Panc1 (cell line): Measurements from ENCODE around the gene PCDHGB4. TPM values are rescaled to one million over a fixed set of nuclear protein-coding genes. Genes with fewer than 3 reads are reported as not detected.

ENCODE experiments used
- ATAC-seq: fragments of 200-7000 bp; cut with Tn5 transposase; 2 replicates; pipeline ENCODE4 v1.9.1; 2020; ENCODE audit warnings: mild to moderate bottlenecking, moderate library complexity
- BruUV-seq: library from RNA; stranded (reverse); fragments of 400-500 nt; replicated peaks from 2 replicates; lab custom pipeline; 2021; lab: Mats Ljungman, UMichigan
- CTCF ChIA-PET: fragments of 300-600 bp; sonication (Branson Sonifier 250); formaldehyde crosslinking; loops from one replicate; lab custom pipeline; 2022; ENCODE audit warnings: antibody characterized with exemption; lab: Charles Lee
- POLR2A ChIA-PET: fragments of 300-600 bp; sonication (Branson Sonifier 250); formaldehyde crosslinking; loops from one replicate; lab custom pipeline; 2022; ENCODE audit warnings: antibody characterized with exemption; lab: Charles Lee
- DNase-seq: peaks from one replicate; pipeline ENCODE4 v3.0.0-alpha.2; 2010; ENCODE audit warnings: low read depth, low spot score
- H3K27ac ChIP-seq: 2 replicates; pipeline ENCODE4 v1.5.1; 2011; ENCODE audit warnings: mild to moderate bottlenecking, low read length, inconsistent platforms
- H3K27me3 ChIP-seq: fragments of 200-500 bp; sonication (Bioruptor generic); 2 replicates; pipeline ENCODE4 v1.6.0; 2014; ENCODE audit warnings: low read length, inconsistent platforms; ENCODE audit not compliant: control insufficient read depth, insufficient read depth
- H3K36me3 ChIP-seq: fragments of 200-500 bp; sonication (Bioruptor generic); 2 replicates; pipeline ENCODE4 v1.5.1; 2014; ENCODE audit warnings: inconsistent platforms, mild to moderate bottlenecking, low read length, moderate library complexity; ENCODE audit not compliant: control insufficient read depth, insufficient read depth
- H3K4me1 ChIP-seq: 2 replicates; pipeline ENCODE4 v1.5.1; 2011; ENCODE audit warnings: inconsistent platforms, mild to moderate bottlenecking, low read length, moderate library complexity; ENCODE audit not compliant: control insufficient read depth, insufficient read depth
- H3K4me3 ChIP-seq, 2 experiments: 2 replicates each; pipeline ENCODE4 v1.5.1; 2011 to 2012; ENCODE audit warnings: low read depth in 2 of 2, low read length in 2 of 2, mild to moderate bottlenecking in 2 of 2, inconsistent platforms in 1 of 2, moderate library complexity in 1 of 2
- H3K9me3 ChIP-seq: fragments of 200-500 bp; sonication (Bioruptor generic); 2 replicates; pipeline ENCODE4 v1.5.1; 2014; ENCODE audit warnings: low read depth, mild to moderate bottlenecking, inconsistent platforms, low read length, moderate library complexity; ENCODE audit not compliant: control insufficient read depth, insufficient read depth
- CTCF ChIP-seq: fragments of 450-650 bp; IDR thresholded peaks from 2 replicates; pipeline ENCODE4 v1.5.1; 2017; ENCODE audit warnings: mild to moderate bottlenecking
- POLR2AphosphoS5 ChIP-seq: IDR thresholded peaks from 2 replicates; pipeline ENCODE4 v1.6.1; 2012; ENCODE audit warnings: mild to moderate bottlenecking, low read depth, low read length, moderate library complexity
- SIN3A ChIP-seq: IDR thresholded peaks from 2 replicates; pipeline ENCODE4 v1.6.1; 2012; ENCODE audit warnings: low read depth, mild to moderate bottlenecking, low read length, moderate library complexity, borderline replicate concordance; ENCODE audit not compliant: insufficient read depth
- TCF7L2 ChIP-seq: IDR thresholded peaks from 2 replicates; pipeline ENCODE4 v1.6.1; 2011; ENCODE audit warnings: mild to moderate bottlenecking, low read depth, low read length, inconsistent platforms
- in situ Hi-C: cut with HindIII; loops from 2 replicates; pipeline ENCODE4 v1.10.0; 2016; ENCODE audit warnings: low sequenced_read_pairs, low pct_unique_long_range_greater_than_20kb
- intact Hi-C: fragments of 100-400 bp; cut with micrococcal nuclease; formaldehyde crosslinking; loops from one replicate; pipeline ENCODE4 v1.10.0; 2022; ENCODE audit not compliant: unreplicated experiment
- total RNA-seq: library from RNA; stranded (reverse); gene quantifications from one replicate; pipeline ENCODE4 v1.2.1, GENCODE V29; 2021; ENCODE audit not compliant: unreplicated experiment
- TF ChIP-seq, protein P1 (sequence below), 2 experiments: IDR thresholded peaks; 2 replicates each; pipeline ENCODE4 v1.6.1; 2011 to 2012; ENCODE audit warnings: low read depth in 2 of 2, control low read depth in 1 of 2, low read length in 1 of 2, mild to moderate bottlenecking in 1 of 2, moderate library complexity in 1 of 2; ENCODE audit not compliant: insufficient read depth in 1 of 2

Gene PCDHGB4
- total RNA-seq, 1 experiment from 2014 or later: 0.21 TPM

DNA sequence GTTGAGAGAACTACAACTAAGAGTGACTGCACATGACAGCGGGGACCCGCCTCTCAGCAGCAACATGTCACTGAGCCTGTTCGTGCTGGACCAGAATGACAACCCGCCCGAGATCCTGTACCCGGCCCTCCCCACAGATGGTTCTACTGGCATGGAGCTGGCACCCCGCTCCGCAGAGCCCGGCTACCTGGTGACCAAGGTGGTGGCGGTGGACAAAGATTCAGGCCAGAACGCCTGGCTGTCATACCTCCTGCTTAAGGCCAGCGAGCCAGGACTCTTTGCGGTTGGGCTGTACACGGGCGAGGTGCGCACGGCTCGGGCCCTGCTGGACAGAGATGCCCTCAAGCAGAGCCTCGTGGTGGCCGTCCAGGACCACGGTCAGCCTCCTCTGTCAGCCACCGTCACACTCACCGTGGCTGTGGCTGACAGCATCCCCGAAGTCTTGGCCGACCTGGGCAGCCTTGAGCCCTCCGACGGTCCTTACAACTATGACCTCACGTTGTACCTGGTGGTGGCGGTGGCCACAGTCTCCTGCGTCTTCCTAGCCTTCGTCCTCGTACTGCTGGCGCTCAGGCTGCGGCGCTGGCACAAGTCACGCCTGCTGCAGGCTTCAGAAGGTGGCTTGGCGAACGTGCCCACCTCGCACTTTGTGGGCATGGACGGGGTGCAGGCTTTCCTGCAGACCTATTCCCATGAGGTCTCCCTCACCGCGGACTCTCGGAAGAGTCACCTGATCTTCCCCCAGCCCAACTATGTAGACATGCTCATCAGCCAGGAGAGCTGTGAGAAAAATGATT, 2.8 kb upstream of the PCDHGB4 start:
- ATAC-seq: no peak
- Histone ChIP-seq H3K4me1 (no peaks in the 10 kb centered on the region), H3K27ac (no peak overlapping the region), H3K27me3 (no peaks in the 10 kb centered on the region), H3K4me3 (no peak overlapping the region), H3K9me3 (no peaks in the 10 kb centered on the region), H3K36me3 (no peaks in the 10 kb centered on the region)
- ChIA-PET CTCF (no interaction called here), POLR2A (no interaction called here)
- intact Hi-C loops: no loop called here
- no TSS peak for BruUV-seq
- in situ Hi-C loops: no loop called here
- TF ChIP-seq CTCF: no peak
- no peak for TF ChIP-seq POLR2AphosphoS5
- TF ChIP-seq SIN3A: no peak
- TF ChIP-seq, protein P1, sequence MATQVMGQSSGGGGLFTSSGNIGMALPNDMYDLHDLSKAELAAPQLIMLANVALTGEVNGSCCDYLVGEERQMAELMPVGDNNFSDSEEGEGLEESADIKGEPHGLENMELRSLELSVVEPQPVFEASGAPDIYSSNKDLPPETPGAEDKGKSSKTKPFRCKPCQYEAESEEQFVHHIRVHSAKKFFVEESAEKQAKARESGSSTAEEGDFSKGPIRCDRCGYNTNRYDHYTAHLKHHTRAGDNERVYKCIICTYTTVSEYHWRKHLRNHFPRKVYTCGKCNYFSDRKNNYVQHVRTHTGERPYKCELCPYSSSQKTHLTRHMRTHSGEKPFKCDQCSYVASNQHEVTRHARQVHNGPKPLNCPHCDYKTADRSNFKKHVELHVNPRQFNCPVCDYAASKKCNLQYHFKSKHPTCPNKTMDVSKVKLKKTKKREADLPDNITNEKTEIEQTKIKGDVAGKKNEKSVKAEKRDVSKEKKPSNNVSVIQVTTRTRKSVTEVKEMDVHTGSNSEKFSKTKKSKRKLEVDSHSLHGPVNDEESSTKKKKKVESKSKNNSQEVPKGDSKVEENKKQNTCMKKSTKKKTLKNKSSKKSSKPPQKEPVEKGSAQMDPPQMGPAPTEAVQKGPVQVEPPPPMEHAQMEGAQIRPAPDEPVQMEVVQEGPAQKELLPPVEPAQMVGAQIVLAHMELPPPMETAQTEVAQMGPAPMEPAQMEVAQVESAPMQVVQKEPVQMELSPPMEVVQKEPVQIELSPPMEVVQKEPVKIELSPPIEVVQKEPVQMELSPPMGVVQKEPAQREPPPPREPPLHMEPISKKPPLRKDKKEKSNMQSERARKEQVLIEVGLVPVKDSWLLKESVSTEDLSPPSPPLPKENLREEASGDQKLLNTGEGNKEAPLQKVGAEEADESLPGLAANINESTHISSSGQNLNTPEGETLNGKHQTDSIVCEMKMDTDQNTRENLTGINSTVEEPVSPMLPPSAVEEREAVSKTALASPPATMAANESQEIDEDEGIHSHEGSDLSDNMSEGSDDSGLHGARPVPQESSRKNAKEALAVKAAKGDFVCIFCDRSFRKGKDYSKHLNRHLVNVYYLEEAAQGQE (IDR thresholded peaks at IDR 0.05; ENCODE audit: insufficient read depth in 1 of 2, low read depth in 2 of 2, low read length in 1 of 2): no peak
- TF ChIP-seq TCF7L2: no peak
- DNase-seq: no peak

GRCh38 chr5:141388661-141389060, 1.2 kb downstream of the PCDHGB4 start:
- H3K4me3 ChIP-seq: no peak overlapping the region
- DNase-seq: no peak
- no peak for ATAC-seq
- ChIA-PET POLR2A (no interaction called here), CTCF (no interaction called here)
- no peak for TF ChIP-seq SIN3A
- TF ChIP-seq, protein P1 (IDR thresholded peaks at IDR 0.05; ENCODE audit: insufficient read depth in 1 of 2, low read depth in 2 of 2, low read length in 1 of 2): no peak
- no peak for TF ChIP-seq TCF7L2
- no peak for TF ChIP-seq CTCF
- TF ChIP-seq POLR2AphosphoS5: no peak
- in situ Hi-C loops (no loop called here), intact Hi-C loops (no loop called here)
- H3K27me3 ChIP-seq: no peaks in the 10 kb centered on the region
- BruUV-seq: no TSS peak
- no peak overlapping the region for H3K27ac ChIP-seq
- H3K36me3 ChIP-seq: no peaks in the 10 kb centered on the region
- H3K4me1 ChIP-seq: no peaks in the 10 kb centered on the region
- H3K9me3 ChIP-seq: no peaks in the 10 kb centered on the region; the same call in 1 of the 2 replicates
